ENCODE measurements around the gene ZCCHC17. TPM values are rescaled to one million over a fixed set of nuclear protein-coding genes. Genes with fewer than 3 reads are reported as not detected.
A peak's percentile ranks its signal among the peaks of the same experiment; 100 is the strongest.
"Not testable (repeated sequence)": the region's sequence is repeated elsewhere in the genome, so short reads cannot be mapped to it uniquely, and the experiment has no call there.

ZCCHC17 gene
- polyA plus RNA-seq, 3 donors from 2014 or later, result 72.0 to 133 (median 74.1) TPM

DNA sequence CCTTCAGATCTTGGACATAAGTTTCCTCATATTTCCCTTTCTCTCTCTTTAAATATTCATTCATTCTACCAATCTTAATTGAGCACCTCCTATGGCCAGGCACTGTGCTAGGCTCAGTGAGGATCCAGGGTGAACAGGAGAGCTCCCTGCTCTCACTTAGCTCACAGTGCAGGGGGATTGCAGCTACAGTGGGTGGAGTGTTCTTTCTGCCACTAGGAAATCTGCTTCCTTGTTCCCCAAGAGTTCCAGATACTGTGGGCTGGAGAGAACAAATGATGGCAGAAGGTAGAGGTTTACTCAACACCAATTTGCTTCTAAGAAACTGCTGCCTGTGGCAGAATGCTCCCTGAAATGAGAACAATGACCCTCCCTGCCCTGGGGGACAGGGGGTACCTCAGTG is 81.2 kb downstream of the ZCCHC17 start:
- Mint-ChIP-seq H3K9me3 (no peaks in the 10 kb centered on the region), H3K27me3 (ENCODE audit: low read depth in 3 of 3) (peaks cover 2 to 13% (median 4%) of the 10 kb centered on the region in 3 donors), H3K27ac (no peak overlapping the region), H3K4me3 (no peak overlapping the region), H3K4me1 (peaks cover 10 to 12% of the 10 kb centered on the region in 2 donors), H3K36me3 (peaks cover 0 to 3% (median 0%) of the 10 kb centered on the region in 3 donors)
- DNase-seq, result no peak

DNA sequence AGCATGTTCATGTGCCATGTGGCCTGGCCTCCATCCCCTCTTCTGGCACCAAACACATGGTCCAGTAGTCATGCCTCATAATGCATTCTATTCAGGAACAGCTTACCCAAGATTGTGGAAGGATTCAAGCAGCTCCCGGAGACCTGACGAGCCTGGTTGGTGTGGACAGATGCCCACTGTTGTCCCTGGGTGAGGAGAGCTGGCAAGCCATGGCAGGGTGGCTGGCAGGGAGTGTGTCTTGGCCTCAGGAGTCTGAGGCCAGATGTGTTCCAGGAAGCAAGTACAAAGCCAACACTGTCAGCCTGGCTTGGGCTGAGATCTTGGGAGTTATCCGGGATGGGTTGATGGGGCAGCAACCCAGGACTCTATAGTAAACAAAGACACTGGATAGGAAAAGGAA is 83.3 kb downstream of the ZCCHC17 start:
- Mint-ChIP-seq H3K27ac (no peak overlapping the region), H3K4me1 (no peaks in the 10 kb centered on the region), H3K9me3 (no peaks in the 10 kb centered on the region), H3K36me3 (peaks cover 0 to 3% (median 0%) of the 10 kb centered on the region in 3 donors), H3K4me3 (no peak overlapping the region), H3K27me3 (ENCODE audit: low read depth in 3 of 3) (peaks cover 2 to 13% (median 3%) of the 10 kb centered on the region in 3 donors)
- no peak for DNase-seq

DNA sequence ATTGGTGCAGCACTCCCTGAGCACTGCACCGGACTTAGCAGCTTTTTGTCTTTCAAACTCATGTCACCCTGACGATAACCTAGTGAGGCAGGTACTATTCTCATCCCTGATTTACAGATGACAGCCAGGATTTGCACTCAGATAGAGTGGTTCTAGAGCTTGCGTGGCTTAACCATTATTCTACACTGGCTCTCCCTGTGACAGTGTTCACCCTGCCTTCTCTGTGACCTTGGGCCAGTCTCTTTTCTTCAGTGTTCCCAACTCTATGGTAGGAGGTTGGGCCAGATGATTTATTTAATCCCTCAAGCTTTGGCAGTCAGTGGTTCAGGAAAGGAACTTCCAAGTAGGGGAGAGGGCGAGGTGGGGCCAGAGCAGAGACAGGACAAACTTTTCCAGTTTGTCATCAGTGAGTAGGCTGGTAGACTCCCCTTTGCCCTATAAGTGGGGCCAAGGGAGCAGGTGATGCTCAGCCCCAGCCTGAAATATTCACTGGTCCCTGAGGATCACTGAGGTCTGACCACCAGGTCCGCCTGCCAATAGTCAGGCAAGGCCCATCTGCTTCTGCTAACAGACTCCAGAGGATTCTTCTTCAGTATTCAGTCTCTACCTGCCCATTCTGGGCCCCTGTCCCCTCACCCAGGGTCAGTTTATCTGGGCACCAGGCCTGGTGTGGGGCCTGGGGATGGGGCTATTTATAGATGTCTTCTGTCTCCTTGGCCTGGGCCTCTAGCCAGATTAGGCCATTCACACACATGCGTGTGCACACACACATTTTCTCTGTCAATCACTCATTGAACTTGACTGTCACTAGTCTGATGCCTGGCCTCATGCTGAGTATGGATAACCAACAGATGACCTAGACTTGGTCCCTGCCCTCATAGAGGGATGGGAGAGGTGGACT is 84.8 kb downstream of the ZCCHC17 start:
- Mint-ChIP-seq H3K36me3 (peaks cover 0 to 3% (median 0%) of the 10 kb centered on the region in 3 donors), H3K27ac (no peak overlapping the region), H3K9me3 (no peaks in the 10 kb centered on the region), H3K4me3 (no peak overlapping the region), H3K4me1 (no peaks in the 10 kb centered on the region), H3K27me3 (ENCODE audit: low read depth in 3 of 3) (peaks cover under 1 to 14% (median 2%) of the 10 kb centered on the region in 3 donors)
- no peak for DNase-seq

DNA sequence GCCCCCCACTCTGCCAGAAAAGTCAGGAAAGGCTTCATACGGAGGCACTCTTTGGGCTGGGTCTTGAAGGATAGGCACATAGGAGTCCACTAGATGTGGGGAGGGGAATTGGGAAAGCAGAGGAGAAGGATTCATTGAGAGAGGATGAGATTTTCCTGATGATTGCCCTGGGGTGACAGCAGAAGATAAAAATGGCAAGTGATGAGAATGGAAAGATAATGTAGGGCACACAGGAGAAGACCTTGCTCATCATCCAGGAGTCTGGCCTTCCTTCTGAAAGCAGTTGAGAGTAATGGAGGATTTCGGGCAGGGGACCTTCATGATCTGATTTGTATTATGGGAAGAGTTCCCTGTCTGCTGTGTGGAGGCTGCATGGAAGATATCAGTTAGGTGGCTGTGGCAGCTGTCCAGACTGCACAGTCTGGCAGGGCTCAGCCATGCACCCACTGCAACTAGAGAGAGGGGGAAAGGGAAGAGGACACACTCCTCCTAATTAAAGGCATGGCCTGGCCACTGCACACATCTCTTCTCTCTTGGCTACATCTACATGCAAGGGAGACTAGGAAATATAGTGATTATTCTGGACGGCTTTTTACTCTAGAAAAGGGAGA is 85.7 kb downstream of the ZCCHC17 start:
- Mint-ChIP-seq H3K27me3 (ENCODE audit: low read depth in 3 of 3) (peaks cover 0 to 14% (median 2%) of the 10 kb centered on the region in 3 donors), H3K27ac (no peak overlapping the region), H3K9me3 (no peaks in the 10 kb centered on the region), H3K4me1 (no peaks in the 10 kb centered on the region), H3K36me3 (peaks cover 0 to 3% (median 0%) of the 10 kb centered on the region in 3 donors), H3K4me3 (no peak overlapping the region)
- DNase-seq, result no peak

DNA sequence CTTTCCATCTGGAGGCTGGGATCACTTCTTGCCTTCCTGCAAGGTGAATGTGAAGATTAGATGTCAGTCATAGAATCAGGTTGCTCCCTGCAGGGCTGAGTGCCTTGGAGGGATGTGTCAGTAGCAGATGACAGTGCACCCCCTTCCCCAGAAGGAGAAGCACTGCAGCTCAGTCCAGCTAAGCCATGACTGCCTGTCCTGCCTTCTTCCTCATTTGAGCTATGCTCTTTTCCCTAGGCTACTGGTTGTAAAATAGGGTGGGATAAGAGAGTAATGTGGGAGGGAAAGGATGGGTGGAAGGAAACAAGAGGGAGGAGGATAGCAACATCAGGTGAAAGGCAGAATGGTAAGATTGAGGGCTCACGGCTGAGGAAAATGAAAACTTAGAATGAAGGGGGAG is 87.1 kb downstream of the ZCCHC17 start:
- Mint-ChIP-seq H3K27me3 (ENCODE audit: low read depth in 3 of 3) (peaks cover 0 to 11% (median 2%) of the 10 kb centered on the region in 3 donors), H3K9me3 (no peaks in the 10 kb centered on the region), H3K4me3 (no peak overlapping the region), H3K4me1 (no peaks in the 10 kb centered on the region), H3K36me3 (peaks cover 0 to under 1% (median 0%) of the 10 kb centered on the region in 3 donors), H3K27ac (no peak overlapping the region)
- no peak for DNase-seq

DNA sequence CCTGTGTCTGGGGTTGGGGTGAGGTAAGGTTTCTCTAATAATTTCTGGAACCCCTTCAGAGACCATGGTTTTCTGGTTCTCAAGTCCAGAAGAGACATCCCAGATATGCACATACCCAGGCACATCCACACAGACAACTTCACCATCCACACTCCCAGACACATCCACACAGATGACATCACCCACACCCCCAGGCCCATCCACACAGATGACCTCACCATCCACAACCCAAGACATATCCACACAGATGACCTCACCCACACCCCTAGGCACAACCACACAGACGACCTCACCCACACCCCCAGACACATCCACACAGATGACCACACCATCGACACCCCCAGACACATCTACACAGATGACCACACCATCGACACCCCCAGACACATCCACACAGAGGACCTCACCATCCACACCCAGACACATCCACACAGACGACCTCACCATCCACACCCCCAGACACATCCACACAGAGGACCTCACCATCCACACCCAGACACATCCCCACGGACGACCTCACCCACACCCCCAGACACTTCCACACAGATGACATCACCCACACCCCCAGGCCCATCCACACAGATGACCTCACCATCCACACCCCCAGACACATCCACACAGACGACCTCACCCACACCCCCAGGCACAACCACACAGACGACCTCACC is 89.9 kb downstream of the ZCCHC17 start:
- DNase-seq, H3K4me1 Mint-ChIP-seq, H3K4me3 Mint-ChIP-seq, H3K9me3 Mint-ChIP-seq, H3K36me3 Mint-ChIP-seq: not testable (repeated sequence)
- Mint-ChIP-seq H3K27me3 (ENCODE audit: low read depth in 3 of 3) (peaks cover 0 to 11% (median 4%) of the 10 kb centered on the region in 3 donors), H3K27ac (peak overlapping the region in 1 of 6 donors; percentile 21)

DNA sequence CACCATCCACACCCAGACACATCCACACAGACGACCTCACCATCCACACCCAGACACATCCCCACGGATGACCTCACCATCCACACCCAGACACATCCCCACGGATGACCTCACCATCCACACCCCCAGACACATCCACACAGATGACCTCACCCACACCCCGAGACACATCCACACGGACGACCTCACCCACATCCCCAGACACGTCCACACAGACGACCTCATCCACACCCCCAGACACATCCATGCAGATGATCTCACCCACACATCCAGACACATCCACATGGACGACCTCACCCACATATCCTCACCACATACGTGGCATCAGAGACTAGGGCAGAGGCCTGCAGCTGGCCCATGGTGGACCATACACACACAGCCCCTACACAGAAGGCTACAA is 90.8 kb downstream of the ZCCHC17 start:
- Mint-ChIP-seq H3K27me3 (ENCODE audit: low read depth in 3 of 3) (peaks cover 0 to 6% (median 2%) of the 10 kb centered on the region in 3 donors), H3K4me1 (no peaks in the 10 kb centered on the region), H3K27ac (no peak overlapping the region), H3K9me3 (no peaks in the 10 kb centered on the region), H3K36me3 (no peaks in the 10 kb centered on the region), H3K4me3 (no peak overlapping the region)
- DNase-seq, result no peak

DNA sequence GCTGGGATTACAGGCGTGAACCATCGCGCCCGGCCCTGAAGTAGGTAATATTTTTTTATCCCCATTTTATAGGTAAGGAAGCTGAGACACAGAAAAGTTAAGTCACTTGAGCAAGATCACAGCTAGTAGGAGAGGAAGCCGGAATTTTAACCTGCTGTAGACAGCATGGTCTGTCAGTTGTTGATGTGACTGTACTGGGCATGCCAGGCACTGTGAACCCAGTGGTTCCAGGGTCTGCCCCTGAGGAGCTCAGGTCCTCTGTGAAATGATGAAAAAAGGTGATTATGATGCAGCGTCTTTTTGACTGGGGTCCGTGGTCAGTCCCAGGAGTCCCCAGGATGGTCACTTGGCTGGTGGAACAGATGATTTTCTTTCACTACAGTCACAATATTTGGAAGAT is 92.8 kb downstream of the ZCCHC17 start:
- no peak overlapping the region for H3K27ac Mint-ChIP-seq
- no peak overlapping the region for H3K4me3 Mint-ChIP-seq
- peaks cover 0 to 5% (median 2%) of the 10 kb centered on the region in 3 donors for H3K27me3 Mint-ChIP-seq (ENCODE audit: low read depth in 3 of 3)

DNA sequence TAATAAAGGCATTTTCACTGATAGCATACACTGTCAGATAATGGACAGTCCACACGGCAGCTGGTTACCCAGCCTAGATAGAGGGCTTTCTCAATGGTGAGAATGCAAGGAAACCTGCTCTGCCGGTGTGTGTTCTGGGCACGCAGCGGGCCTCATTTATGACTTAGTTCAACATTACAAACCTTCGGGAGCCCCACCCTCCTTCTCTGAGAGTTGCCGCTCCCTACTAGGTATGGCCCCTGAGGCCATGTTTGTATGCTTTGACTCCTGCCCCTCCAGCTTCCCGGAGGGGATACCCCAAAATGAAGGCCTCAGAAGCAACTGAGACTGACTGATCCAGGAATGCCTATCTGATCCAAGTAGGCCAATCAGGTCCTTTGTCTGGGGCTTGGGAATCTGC is 93.2 kb downstream of the ZCCHC17 start:
- H3K27ac Mint-ChIP-seq, result no peak overlapping the region
- no peak for DNase-seq
- H3K4me1 Mint-ChIP-seq, result peaks cover 9% of the 10 kb centered on the region in 2 donors
- H3K9me3 Mint-ChIP-seq, result no peaks in the 10 kb centered on the region
- H3K4me3 Mint-ChIP-seq, result no peak overlapping the region
- H3K27me3 Mint-ChIP-seq (ENCODE audit: low read depth in 3 of 3), result peaks cover 0 to 5% (median 2%) of the 10 kb centered on the region in 3 donors
- no peaks in the 10 kb centered on the region for H3K36me3 Mint-ChIP-seq

More for the DNA sequence above, 92.8 kb downstream of the ZCCHC17 start:
- Mint-ChIP-seq H3K4me1 (peaks cover 4 to 5% of the 10 kb centered on the region in 2 donors), H3K36me3 (no peaks in the 10 kb centered on the region), H3K9me3 (no peaks in the 10 kb centered on the region)
- no peak for DNase-seq

DNA sequence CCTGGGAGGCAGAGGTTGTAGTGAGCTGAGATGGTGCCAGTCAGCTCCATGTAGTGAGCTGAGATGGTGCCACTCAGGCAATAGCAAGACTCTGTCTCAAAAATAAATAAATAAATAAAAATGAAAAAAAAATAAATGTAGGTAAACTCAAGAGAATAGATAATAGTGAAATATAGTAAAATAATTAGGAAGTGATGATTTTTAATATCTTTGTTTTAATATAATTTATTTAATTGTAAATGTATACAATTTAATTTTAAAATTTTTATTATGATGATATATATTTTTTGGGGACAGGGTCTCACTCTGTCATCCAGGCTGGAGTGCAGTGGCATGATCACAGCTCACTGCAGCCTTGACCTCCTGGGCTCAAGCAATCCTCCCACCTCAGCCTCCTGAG is 96.6 kb downstream of the ZCCHC17 start:
- DNase-seq, result no peak
- peaks cover 16 to 20% of the 10 kb centered on the region in 2 donors for H3K4me1 Mint-ChIP-seq
- no peaks in the 10 kb centered on the region for H3K36me3 Mint-ChIP-seq
- peaks cover 2 to 3% (median 2%) of the 10 kb centered on the region in 3 donors for H3K27me3 Mint-ChIP-seq (ENCODE audit: low read depth in 3 of 3)
- H3K4me3 Mint-ChIP-seq, result no peak overlapping the region
- H3K9me3 Mint-ChIP-seq, result no peaks in the 10 kb centered on the region
- H3K27ac Mint-ChIP-seq, result no peak overlapping the region

DNA sequence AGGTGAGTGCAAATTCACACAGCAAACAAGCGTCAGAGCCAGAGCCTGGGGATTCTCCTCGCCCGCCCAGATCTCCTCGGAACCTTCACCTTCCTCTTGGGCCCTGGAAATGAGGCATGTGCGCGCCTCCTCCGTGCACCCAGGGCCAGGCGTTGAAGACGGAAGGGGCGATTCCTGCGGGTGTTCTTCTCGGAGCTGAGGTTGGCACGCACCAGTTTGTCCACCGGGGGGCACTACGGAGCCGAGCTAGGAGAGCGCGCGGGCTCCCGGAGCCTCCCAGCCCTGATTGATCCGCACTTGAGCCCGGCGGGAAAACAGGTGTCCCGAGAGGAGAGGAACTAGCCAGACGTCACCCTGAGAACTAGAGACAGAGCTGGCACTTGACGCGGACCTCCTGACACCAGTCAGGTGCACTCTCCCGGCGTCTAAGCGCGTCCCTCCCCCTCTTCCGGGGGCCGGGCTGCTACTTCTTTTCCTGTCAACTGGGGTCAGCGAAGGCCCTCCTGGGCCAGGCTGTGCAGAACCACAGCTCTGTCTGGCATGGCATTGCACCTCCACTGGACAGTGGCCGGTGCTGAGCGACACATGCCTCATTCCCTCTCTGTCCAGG is 97.9 kb downstream of the ZCCHC17 start:
- H3K27ac Mint-ChIP-seq, result peak overlapping the region in 5 of 6 donors; percentile 32 to 68 (median 53)
- no peaks in the 10 kb centered on the region for H3K36me3 Mint-ChIP-seq
- H3K4me3 Mint-ChIP-seq, result peak overlapping the region; percentile 79 to 88 (median 87)
- H3K27me3 Mint-ChIP-seq (ENCODE audit: low read depth in 3 of 3), result peaks cover 0 to 3% (median 2%) of the 10 kb centered on the region in 3 donors
- H3K4me1 Mint-ChIP-seq, result peaks cover 16 to 20% of the 10 kb centered on the region in 2 donors
- H3K9me3 Mint-ChIP-seq, result no peaks in the 10 kb centered on the region
- peak; percentile 64 to 65 (median 65) for DNase-seq

DNA sequence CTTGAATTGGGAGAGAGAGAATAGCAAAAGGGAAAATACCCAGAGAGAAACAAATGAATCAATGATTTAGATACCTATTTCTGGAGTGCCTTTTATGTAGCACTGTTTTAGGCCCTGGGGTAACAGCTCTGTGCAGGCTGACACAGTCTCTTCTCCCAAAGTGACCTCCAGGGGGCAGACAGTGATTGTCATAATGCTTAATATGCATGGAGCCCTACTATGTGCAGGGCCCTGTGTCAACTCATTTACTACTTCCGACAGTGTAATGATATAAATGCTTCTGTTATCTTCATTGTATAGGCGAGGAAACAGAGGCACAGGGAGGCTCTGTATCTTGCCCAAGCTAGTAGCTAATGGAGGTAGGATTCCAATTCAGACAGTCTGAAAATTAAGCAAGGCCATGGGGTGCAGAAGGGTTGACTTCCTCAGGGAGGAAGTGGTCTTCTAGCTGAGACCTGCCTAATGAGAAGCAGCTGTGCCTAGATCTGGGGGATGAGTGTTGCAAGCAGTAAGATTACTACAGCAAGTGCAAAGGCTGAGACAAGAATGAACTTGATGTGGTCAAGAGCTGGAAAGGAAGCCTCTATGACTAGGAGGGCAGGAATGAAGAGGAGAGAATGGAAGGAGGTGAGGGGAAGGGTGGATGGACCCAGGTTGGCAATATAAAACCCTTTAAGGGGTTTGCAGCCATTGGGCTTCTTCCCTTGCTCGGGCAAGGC is 100.0 kb downstream of the ZCCHC17 start:
- peaks cover 16 to 20% of the 10 kb centered on the region in 2 donors for H3K4me1 Mint-ChIP-seq
- H3K9me3 Mint-ChIP-seq, result no peaks in the 10 kb centered on the region
- no peaks in the 10 kb centered on the region for H3K36me3 Mint-ChIP-seq
- DNase-seq, result no peak
- peaks cover 0 to 3% (median 3%) of the 10 kb centered on the region in 3 donors for H3K27me3 Mint-ChIP-seq (ENCODE audit: low read depth in 3 of 3)
- peak overlapping the region in 1 of 6 donors; percentile 1 for H3K27ac Mint-ChIP-seq
- peak overlapping the region in 3 of 5 donors; percentile 17 to 48 (median 42) for H3K4me3 Mint-ChIP-seq

Data from immature natural killer cell (primary cell).